ENCODE data around the gene NGEF.

- TF ChIP-seq CTCF (conservative IDR thresholded peaks at IDR 0.05; ENCODE audit: low read depth, low read length) (0 out of 2 replicates have a peak, but pooled peaks have one; percentile 15), EZH2 (IDR thresholded peaks at IDR 0.05; ENCODE audit: low read length, unreplicated experiment) (no peak), EZH2phosphoT487 (IDR thresholded peaks at IDR 0.05; ENCODE audit: borderline replicate concordance, low read length) (no peak)
Observed at GRCh38 chr2:233059547-233059796, 46.4 kb upstream of the NGEF start.
